Lower lobe of right lung (tissue), 2 donors: ENCODE data around the gene GUCA1A. TPM values are rescaled to one million over a fixed set of nuclear protein-coding genes. Genes with fewer than 3 reads are reported as not detected.

Source experiments
- ATAC-seq, 2 donors: fragments of 200-7000 bp; cut with Tn5 transposase; one replicate each; pipeline ENCODE4 v1.9.1; 2020 to 2022; ENCODE audit warnings: mild to moderate bottlenecking in 2 of 2, moderate library complexity in 2 of 2
- DNase-seq: peaks from one replicate; pipeline ENCODE4 v3.0.0-alpha.2; 2020
- H3K27ac ChIP-seq: fragments of 200-600 bp; one replicate; pipeline ENCODE4 v1.8.0; 2022
- H3K27me3 ChIP-seq: fragments of 200-600 bp; one replicate; pipeline ENCODE4 v1.8.0; 2022; ENCODE audit warnings: low read depth
- H3K36me3 ChIP-seq: fragments of 200-600 bp; one replicate; pipeline ENCODE4 v1.8.0; 2022; ENCODE audit warnings: mild to moderate bottlenecking
- H3K4me1 ChIP-seq: fragments of 200-600 bp; one replicate; pipeline ENCODE4 v1.8.0; 2022
- H3K4me3 ChIP-seq: fragments of 200-600 bp; one replicate; pipeline ENCODE4 v1.8.0; 2022; ENCODE audit warnings: mild to moderate bottlenecking
- H3K9me3 ChIP-seq: fragments of 200-600 bp; one replicate; pipeline ENCODE4 v1.8.0; 2022
- intact Hi-C: fragments of 100-400 bp; cut with DNase I; formaldehyde crosslinking; loops from one replicate; pipeline ENCODE4 v1.11.0; 2022
- total RNA-seq: library from RNA; stranded (reverse); fragmentation: NEBNext Ultra II Directional; extraction: Animal tissue kit (Norgen Biotek cat#: 25700); gene quantifications from one replicate; pipeline ENCODE4 v1.2.1, GENCODE V29; 2021
- TF ChIP-seq, protein P1 (sequence below): fragments of 200-600 bp; IDR thresholded peaks from one replicate; pipeline ENCODE4 v1.8.0; 2022; ENCODE audit warnings: antibody characterized with exemption, mild to moderate bottlenecking
- donor health status: DM: no; HTN: yes; CAD: no; lungs with severe emphysema.

Gene GUCA1A
- total RNA-seq, 1 donor from 2014 or later = not detected

DNA sequence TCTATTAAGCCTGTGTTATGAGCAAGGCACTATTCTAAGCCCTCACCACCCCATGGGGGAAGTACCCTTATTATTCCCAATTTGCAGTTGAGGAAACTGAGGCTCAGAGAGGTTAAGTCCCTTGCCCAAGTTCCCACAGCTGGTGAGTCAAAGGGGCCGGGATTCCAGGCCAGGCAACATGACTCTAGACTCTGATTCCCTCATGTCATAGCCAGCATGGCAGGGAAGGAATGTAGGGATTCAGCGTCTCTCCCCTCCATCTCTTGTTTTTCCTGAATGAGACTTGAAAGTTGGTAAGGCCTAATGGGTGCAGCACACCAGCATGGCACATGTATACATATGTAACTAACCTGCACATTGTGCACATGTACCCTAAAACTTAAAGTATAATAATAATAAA lies 37.4 kb upstream of the GUCA1A start:
- no peak for DNase-seq
- TF ChIP-seq, protein P1, sequence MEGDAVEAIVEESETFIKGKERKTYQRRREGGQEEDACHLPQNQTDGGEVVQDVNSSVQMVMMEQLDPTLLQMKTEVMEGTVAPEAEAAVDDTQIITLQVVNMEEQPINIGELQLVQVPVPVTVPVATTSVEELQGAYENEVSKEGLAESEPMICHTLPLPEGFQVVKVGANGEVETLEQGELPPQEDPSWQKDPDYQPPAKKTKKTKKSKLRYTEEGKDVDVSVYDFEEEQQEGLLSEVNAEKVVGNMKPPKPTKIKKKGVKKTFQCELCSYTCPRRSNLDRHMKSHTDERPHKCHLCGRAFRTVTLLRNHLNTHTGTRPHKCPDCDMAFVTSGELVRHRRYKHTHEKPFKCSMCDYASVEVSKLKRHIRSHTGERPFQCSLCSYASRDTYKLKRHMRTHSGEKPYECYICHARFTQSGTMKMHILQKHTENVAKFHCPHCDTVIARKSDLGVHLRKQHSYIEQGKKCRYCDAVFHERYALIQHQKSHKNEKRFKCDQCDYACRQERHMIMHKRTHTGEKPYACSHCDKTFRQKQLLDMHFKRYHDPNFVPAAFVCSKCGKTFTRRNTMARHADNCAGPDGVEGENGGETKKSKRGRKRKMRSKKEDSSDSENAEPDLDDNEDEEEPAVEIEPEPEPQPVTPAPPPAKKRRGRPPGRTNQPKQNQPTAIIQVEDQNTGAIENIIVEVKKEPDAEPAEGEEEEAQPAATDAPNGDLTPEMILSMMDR = no peak
- Histone ChIP-seq H3K4me3 (no peak overlapping the region), H3K36me3 (no peaks in the 10 kb centered on the region), H3K27me3 (no peaks in the 10 kb centered on the region), H3K9me3 (no peaks in the 10 kb centered on the region), H3K4me1 (peaks cover 16% of the 10 kb centered on the region), H3K27ac (no peak overlapping the region)
- intact Hi-C loops = no loop called here
- ATAC-seq = no peak

DNA sequence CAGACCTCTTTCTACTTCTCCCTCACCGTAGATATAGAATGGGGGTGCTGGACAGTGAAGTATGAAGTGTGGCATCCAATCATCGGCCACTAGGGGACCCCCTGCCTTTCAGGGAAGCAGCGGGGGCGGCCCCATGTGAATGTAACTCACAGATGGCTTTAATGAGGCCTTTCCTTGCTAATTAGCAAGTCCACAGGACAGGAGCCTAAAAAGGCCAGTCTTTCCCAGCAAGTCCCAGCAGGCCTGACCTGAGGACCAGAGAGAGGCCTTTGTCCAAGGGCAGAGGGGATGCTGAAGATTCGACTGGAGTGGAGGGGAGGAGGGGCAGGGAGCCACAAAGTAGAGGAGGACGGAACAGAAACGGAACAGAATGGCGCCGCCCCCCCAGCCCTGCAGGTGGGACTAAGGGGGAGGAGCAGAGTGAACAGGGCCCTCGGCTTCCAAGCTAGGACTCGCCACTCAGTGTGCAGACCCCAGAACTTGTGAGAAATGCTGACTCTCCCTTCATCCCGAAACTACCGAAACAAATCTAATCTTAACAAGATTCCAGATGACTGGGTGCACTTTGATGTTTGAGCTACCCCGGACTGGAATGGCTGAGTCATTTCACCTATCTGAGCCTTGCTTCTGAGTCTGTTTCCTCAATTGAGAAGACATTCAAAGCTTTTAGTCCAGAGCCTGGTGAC lies 36.5 kb upstream of the GUCA1A start:
- DNase-seq = no peak
- H3K36me3 ChIP-seq = no peaks in the 10 kb centered on the region
- intact Hi-C loops = no loop called here
- peaks cover 24% of the 10 kb centered on the region for H3K4me1 ChIP-seq
- H3K27me3 ChIP-seq = no peaks in the 10 kb centered on the region
- TF ChIP-seq, protein P1 = no peak
- ATAC-seq = peak; percentile 6 to 67
- no peaks in the 10 kb centered on the region for H3K9me3 ChIP-seq
- H3K27ac ChIP-seq = peak overlapping the region; percentile 46
- H3K4me3 ChIP-seq = no peak overlapping the region

DNA sequence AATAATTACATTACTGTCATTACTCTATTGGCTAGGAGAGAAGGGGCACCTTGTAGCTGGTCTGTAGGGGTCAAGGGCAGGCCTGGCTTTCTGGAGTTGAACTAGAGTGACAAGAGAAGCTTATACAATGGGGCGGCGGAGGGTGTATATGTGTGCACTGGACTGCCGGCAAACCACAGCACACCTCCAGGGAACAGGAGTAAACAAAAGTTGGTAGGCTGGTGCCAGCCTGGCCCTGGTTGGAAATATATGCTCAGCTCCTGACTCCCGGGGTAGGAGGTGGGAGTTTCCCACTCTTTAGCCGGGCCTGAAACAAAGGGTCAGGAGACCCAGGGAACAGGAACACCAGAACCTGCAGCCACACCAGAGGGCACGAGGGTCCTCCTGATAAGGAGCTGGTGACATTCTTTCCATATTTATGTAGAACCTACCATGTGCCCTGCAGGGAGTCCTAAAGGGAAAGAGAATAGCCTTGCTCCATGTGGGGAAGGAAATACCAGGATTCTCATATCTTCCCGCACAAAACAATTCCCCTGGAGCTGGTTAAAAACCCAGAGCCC lies 35.9 kb upstream of the GUCA1A start:
- H3K9me3 ChIP-seq = no peaks in the 10 kb centered on the region
- peaks cover 4% of the 10 kb centered on the region for H3K27me3 ChIP-seq
- ATAC-seq (peak; percentile 39 to 46), DNase-seq (no peak)
- H3K27ac ChIP-seq = peak overlapping the region; percentile 46
- no peaks in the 10 kb centered on the region for H3K36me3 ChIP-seq
- H3K4me3 ChIP-seq = no peak overlapping the region
- intact Hi-C loops = no loop called here
- H3K4me1 ChIP-seq = peaks cover 29% of the 10 kb centered on the region
- TF ChIP-seq, protein P1 = no peak

DNA sequence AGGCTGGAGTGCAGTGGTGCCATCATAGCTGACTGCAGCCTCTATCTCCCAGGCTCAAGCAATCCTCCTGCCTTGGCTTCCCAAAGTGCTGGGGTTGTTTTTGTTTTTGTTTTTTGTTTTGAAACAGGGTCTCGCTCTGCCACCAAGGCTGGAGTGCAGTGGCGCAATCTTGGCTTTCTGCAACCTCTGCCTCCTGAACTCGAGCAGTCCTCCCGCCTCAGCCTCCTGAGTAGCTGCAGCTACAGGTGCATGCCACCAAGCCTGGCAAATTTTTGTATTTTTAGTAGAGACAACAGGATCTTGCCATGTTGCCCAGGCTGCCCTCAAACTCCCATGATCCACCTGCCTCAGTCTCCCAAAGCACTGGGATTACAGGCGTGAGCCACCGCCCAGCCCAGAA lies 35.0 kb upstream of the GUCA1A start:
- peaks cover 38% of the 10 kb centered on the region for H3K4me1 ChIP-seq
- H3K36me3 ChIP-seq = no peaks in the 10 kb centered on the region
- intact Hi-C loops = no loop called here
- ATAC-seq (no peak), DNase-seq (no peak)
- no peaks in the 10 kb centered on the region for H3K9me3 ChIP-seq
- no peak overlapping the region for H3K4me3 ChIP-seq
- TF ChIP-seq, protein P1 = no peak
- no peak overlapping the region for H3K27ac ChIP-seq
- peaks cover 5% of the 10 kb centered on the region for H3K27me3 ChIP-seq

DNA sequence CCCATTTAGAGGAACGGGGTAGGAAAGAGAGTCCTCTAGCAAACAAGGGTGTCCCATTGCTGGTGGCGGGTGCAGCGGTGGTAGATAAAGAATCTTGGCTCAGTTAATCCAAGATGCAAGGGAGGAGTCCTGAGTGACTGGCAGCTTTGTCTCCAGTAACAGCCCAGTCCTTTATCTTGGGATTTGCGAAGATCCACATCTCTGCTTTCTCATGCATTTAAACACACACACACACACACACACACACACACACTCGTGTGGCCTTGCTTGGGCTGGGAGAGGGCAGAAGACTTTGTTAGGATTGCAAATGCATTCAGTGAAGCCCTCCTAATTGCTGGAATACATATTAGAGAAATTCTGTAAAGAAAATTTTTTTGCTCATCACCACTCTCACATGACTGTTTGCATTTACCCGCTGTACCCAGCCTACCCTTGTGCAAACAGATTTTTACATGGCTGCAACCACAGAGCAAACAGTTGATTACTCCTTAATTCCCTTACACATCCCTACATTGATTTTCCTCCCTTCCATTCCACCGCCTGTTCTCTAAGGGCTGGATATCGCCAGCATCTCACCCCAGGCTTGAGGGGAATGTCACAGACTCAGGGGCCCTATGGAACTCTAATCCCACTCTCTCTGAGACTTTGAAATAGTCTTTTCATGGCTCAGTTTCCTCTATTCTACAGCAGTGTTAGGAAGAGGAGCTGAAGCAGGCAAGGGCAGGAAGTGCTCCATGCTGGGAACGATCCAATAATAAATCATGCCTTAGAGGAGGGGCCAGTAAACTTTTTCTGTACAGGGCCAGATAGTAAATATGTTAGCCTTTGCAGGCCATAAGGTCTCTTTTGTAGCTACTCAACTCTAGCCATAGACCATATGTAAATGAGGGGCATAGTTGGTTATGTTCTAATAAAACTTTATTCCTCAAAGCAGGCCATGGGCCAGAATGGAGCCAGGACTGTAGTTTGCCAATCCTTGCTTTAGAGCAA lies 34.2 kb upstream of the GUCA1A start:
- TF ChIP-seq, protein P1 = no peak
- intact Hi-C loops = no loop called here
- ATAC-seq (no peak), DNase-seq (no peak)
- Histone ChIP-seq H3K36me3 (no peaks in the 10 kb centered on the region), H3K27me3 (peaks cover 11% of the 10 kb centered on the region), H3K4me1 (peaks cover 39% of the 10 kb centered on the region), H3K9me3 (no peaks in the 10 kb centered on the region), H3K4me3 (no peak overlapping the region), H3K27ac (no peak overlapping the region)
